Retina (tissue), 1 donor: ENCODE results near the gene ETNK2.
A peak's percentile ranks its signal among the peaks of the same experiment; 100 is the strongest.
"Not testable (repeated sequence)": the region's sequence is repeated elsewhere in the genome, so short reads cannot be mapped to it uniquely, and the experiment has no call there.

ENCODE experiments used
- DNase-seq: peaks from one replicate; pipeline ENCODE4 v3.0.0-alpha.2; 2016

The ETNK2 gene

GRCh38 chr1:204093781-204094180, 58.1 kb downstream of the ETNK2 start:
- no peak for DNase-seq

GRCh38 chr1:204093421-204093717, 58.5 kb downstream of the ETNK2 start:
- DNase-seq, result no peak

GRCh38 chr1:204092632-204093420, 59.0 kb downstream of the ETNK2 start:
- DNase-seq, result no peak

GRCh38 chr1:204091787-204092312, 60.0 kb downstream of the ETNK2 start:
- DNase-seq, result no peak

DNA sequence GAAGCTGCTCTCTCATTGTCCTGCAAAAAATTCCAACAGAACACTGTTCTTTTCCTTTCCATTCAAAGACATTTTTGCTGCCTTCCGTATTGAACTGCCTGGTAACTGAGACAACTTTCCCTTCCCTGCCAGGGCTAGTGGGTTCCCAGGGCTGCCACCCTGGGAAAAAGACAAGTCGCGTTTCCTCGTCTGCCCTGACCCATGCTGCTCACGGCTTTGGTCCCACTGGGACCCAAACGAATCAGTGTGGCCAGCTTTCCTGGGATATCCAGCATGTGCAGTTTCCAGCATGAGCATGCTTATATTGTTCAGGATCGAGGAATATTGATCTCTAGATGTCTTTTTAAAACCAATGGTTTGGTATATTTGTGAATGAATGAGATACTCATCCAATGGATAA, 60.8 kb downstream of the ETNK2 start:
- DNase-seq, result no peak

GRCh38 chr1:204090132-204090531, 61.7 kb downstream of the ETNK2 start:
- not testable (repeated sequence) for DNase-seq

GRCh38 chr1:204089044-204089751, 62.6 kb downstream of the ETNK2 start:
- DNase-seq, result peak; percentile 60

DNA sequence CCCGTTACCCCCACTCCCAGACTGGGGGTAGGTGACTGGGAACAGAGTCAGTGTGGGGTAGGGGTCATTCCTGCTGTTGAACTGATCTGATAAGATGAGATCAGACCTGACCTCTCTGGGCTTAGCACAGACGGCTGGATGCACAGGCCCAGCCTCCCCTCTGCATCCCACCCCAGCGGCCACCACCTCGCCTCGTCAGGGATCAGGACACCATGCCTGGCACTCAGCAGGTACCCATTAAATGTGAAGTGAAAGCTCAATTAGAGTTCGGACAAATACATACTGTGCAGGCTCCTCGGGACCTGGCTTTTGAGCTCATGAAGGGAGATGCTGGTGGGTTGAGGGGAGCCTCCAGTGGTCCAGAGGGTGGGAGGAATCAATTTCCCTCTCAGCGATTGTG, 63.2 kb downstream of the ETNK2 start:
- DNase-seq, result no peak

- DNase-seq, result no peak
Measured at GRCh38 chr1:204087893-204088528, 63.8 kb downstream of the ETNK2 start.

GRCh38 chr1:204087181-204087892, 64.5 kb downstream of the ETNK2 start:
- no peak for DNase-seq

- no peak for DNase-seq
Measured at GRCh38 chr1:204085876-204086275, 66.0 kb downstream of the ETNK2 start.

- peak; percentile 69 for DNase-seq
Measured at GRCh38 chr1:204084247-204084772, 67.5 kb downstream of the ETNK2 start.

DNA sequence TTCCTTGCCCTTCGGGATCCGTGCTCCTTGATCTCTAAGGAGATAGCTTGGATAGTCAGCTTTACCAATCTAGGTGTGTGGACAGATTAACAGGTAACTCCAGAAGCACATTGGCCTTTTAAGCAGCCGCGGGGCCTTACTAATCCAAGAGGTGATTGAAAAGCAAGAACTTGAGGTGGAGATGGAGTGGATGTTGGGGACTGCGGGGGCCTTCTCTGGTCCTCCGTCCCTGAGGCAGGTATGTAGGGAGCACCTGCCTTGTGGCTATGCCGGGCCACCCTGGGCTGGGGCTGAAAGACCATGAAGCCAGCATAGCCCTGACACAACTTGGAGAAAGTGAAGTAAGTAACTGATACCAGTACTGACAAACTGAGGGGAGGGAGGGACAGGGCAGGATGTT, 68.4 kb downstream of the ETNK2 start:
- no peak for DNase-seq

DNA sequence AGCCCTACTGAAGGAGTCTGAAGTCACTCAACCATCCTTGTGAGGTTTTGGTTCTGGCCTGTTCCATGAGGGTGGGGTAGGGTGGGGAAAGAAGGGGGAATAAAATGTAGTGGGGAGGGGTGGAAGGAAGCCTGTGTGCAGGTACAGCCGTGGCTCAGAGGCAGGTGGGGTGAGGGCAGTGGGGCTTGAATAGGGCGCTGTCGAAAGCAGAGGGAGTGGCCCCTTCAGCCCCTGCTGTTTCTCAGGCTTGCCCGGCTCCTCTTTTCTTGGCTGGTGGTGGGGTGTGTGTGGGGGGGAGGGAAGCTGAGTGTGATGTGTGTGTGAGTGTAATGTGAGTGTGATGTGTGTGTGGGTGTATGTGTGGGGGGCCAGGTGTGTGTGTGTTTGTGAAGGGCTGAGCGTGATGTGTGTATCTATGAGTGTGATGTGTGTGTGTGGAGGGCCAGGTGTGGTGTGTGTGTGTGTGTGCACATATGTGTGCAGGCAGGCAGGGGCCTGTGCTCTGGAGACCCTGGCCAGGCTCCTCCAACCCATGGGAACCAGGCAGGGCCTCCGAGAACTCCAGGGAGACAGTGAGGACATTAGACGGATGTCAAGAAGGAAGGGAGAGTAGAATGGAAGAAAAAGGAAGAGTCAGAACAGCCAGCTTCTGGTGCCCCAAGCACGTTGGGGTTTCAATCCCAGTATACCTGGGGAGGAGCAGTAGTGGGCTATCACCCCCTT, 69.9 kb downstream of the ETNK2 start:
- no peak for DNase-seq

GRCh38 chr1:204081164-204081790, 70.6 kb downstream of the ETNK2 start:
- DNase-seq, result no peak
